Fibroblast of mammary gland (primary cell): ENCODE results near the gene PTRH2.
"Not testable (repeated sequence)": the region's sequence is repeated elsewhere in the genome, so short reads cannot be mapped to it uniquely, and the experiment has no call there.

Source experiments
- DNase-seq: peaks from one replicate; pipeline ENCODE4 v3.0.0-alpha.2; 2010; ENCODE audit warnings: low read depth
- H3K4me3 ChIP-seq: 2 replicates; pipeline ENCODE4 v1.5.1; 2011; ENCODE audit warnings: low read depth, mild to moderate bottlenecking, low read length, moderate library complexity; ENCODE audit not compliant: control insufficient read depth
- TF ChIP-seq, protein P1 (sequence below): conservative IDR thresholded peaks from 2 replicates; pipeline ENCODE4 v1.5.1; 2011; ENCODE audit warnings: low read depth, low read length, inconsistent platforms; ENCODE audit not compliant: control insufficient read depth, insufficient read depth

The PTRH2 gene

DNA sequence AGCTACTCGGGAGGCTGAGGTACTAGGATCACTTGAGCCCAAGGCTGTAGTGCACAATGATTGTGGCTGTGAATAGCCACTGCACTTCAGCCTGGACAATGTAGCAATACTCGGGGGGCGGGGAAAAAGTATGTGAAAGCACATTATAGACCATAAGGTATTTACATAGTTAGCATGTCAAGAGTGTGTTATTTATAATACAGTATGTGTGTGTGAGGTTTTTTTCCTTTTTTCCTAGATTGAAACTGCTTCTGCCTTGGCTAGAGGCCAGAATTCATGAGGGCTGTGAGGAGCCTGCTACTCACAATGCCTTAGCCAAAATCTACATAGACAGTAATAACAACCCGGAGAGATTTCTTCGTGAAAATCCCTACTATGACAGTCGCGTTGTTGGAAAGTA lies 30.5 kb downstream of the PTRH2 start:
- TF ChIP-seq, protein P1, sequence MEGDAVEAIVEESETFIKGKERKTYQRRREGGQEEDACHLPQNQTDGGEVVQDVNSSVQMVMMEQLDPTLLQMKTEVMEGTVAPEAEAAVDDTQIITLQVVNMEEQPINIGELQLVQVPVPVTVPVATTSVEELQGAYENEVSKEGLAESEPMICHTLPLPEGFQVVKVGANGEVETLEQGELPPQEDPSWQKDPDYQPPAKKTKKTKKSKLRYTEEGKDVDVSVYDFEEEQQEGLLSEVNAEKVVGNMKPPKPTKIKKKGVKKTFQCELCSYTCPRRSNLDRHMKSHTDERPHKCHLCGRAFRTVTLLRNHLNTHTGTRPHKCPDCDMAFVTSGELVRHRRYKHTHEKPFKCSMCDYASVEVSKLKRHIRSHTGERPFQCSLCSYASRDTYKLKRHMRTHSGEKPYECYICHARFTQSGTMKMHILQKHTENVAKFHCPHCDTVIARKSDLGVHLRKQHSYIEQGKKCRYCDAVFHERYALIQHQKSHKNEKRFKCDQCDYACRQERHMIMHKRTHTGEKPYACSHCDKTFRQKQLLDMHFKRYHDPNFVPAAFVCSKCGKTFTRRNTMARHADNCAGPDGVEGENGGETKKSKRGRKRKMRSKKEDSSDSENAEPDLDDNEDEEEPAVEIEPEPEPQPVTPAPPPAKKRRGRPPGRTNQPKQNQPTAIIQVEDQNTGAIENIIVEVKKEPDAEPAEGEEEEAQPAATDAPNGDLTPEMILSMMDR, result no peak
- H3K4me3 ChIP-seq, result no peak overlapping the region
- no peak for DNase-seq

DNA sequence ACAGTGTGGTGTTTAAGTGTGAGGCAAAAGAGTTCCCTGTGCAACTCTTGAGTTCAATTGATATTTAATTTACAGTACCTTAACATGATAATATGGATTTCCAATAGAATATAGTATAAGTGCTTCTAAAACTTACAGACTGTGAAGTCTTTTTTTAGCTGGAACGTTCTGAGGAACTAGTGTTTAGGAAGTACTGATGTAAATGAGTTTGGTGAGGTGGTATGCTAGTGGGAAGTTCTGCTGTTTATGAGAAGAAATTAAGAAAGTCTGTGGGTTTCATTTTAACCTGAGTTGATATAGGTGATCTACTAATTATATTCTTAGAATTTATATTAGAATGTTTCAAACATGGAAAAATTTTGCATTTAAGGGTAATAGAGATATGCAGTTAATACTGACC lies 32.0 kb downstream of the PTRH2 start:
- TF ChIP-seq, protein P1, result no peak
- no peak overlapping the region for H3K4me3 ChIP-seq
- no peak for DNase-seq

DNA sequence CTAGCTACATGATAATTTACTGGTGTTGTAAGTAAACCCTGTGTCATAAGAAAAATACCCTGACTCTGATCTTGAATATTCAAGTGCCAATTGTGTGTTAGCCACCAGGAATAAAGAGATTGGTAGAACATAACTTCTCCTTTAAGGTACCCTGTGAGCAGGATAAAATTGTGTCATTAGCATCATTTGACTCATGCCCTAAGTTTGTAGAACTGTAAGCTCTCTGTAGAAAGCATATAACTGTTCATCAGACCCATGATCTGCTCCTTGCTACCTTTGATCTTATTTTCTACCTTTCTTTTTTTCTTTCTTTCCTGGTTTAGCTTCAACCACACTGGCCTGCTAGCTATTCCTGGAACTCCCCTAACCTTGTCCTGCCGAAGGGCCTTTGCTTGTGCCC lies 35.8 kb downstream of the PTRH2 start:
- DNase-seq, result no peak
- H3K4me3 ChIP-seq, result no peak overlapping the region
- TF ChIP-seq, protein P1, result no peak

DNA sequence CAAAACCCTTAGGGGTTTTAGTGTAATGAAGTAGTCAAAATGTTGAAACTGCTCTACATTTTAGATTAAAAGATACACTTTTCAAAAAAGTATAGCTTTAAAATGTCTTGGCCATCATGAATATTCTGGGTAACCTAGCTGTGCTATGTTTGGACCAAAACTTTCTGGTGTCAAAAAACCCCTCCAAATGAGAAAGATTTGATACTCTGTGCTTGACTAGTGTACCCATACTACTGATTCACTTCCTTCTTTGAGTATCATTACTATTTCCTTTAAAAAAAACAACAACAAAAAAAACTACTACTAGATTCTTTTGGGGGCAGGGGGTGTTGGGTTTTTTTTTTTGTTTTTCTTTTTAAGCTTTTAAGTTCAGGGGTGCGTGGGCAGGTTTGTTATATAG lies 37.3 kb downstream of the PTRH2 start:
- no peak overlapping the region for H3K4me3 ChIP-seq
- no peak for DNase-seq
- TF ChIP-seq, protein P1, result no peak

DNA sequence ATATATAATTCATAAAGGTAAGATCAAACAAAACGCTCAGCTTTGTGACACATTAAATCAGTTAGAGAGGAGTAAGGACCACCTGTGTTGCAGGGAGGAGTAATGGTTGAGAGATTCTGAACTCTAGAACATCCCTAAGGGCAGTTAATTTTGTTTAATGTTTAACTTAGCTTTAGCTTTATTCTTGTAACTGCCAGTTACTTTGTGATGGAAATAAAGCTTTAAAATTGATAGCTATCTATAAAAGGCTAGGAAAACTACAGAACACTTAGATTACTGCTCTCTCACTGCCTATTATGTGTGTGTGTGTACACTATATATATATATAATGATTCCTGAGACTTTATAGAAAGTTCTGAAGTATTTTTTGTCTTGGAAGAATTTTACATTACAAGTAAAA lies 37.8 kb downstream of the PTRH2 start:
- H3K4me3 ChIP-seq, result no peak overlapping the region
- no peak for DNase-seq
- TF ChIP-seq, protein P1, result no peak

DNA sequence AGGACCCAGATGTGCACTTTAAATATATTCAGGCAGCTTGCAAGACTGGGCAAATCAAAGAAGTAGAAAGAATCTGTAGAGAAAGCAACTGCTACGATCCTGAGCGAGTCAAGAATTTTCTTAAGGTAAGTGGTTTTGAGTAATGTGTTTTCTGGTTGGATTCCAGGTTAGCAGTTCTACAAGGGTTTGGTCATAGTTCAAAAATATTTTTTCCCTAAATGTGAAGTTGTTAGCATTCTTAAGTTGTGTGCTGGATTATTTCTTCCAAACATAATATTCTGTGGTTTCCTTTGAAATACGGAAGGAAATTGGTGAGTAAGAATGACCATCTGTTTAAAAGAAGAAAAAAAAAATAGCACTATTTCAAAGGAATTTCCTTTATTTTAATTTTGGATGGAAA lies 38.4 kb downstream of the PTRH2 start:
- TF ChIP-seq, protein P1, result no peak
- DNase-seq, result peak; percentile 95
- H3K4me3 ChIP-seq, result no peak overlapping the region

DNA sequence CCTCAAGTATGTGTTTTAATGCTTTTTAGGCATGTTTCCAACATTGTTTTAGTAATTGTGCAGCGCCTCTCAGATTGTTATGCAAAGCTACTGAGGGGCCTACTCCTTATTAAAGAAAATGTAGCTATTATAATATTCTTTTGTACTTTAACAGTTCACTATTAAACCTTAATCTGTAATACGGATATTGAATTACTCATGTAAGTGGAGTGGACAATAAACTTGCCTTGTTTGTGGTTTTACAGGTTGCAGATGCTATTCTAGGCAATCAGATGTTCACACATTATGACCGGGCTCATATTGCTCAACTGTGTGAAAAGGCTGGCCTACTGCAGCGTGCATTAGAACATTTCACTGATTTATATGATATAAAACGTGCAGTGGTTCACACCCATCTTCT lies 41.0 kb downstream of the PTRH2 start:
- peak; percentile 59 for DNase-seq
- TF ChIP-seq, protein P1, result no peak
- no peak overlapping the region for H3K4me3 ChIP-seq

DNA sequence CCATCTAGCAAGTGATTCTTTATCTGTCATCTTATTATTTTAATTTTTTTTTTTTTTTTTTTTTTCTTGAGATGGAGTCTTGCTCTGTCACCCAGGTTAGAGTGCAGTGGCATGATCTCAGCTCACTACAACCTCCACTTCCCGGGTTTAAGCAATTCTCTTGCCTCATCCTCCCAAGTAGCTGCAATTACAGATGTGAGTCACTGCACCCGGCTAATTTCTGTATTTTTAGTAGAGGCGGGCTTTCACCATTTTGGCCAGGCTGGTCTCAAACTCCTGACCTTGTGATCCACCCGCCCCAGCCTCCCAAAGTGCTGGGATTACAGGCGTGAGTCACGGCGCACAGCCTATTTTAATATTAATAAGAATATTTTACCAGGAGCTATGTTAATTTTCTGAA lies 50.6 kb downstream of the PTRH2 start:
- DNase-seq, result peak; percentile 94

More for the DNA sequence above, 50.6 kb downstream of the PTRH2 start:
- H3K4me3 ChIP-seq, result not testable (repeated sequence)
